NCI-H524 (cell line): ENCODE measurements around the gene NSD1.

Experiments
- DNase-seq, 2 experiments: peaks; one replicate each; lab custom pipeline; 2025; lab: John Stamatoyannopoulos, UW

The NSD1 gene

GRCh38 chr5:177309351-177310191 lies 176.0 kb downstream of the NSD1 start:
- peak; percentile 62 to 66 for DNase-seq

GRCh38 chr5:177310332-177310731 lies 176.8 kb downstream of the NSD1 start:
- no peak for DNase-seq

- DNase-seq, result peak; percentile 73 to 84
Observed at GRCh38 chr5:177310757-177311391, 177.3 kb downstream of the NSD1 start.

GRCh38 chr5:177311392-177311722 lies 177.8 kb downstream of the NSD1 start:
- no peak for DNase-seq

GRCh38 chr5:177311723-177312648 lies 178.4 kb downstream of the NSD1 start, which contains the start of gene MXD3:
MXD3 (minus strand) TSS chr5:177311898; CDS start chr5:177311830, 68 bp downstream.
- DNase-seq, result peak; percentile 93 to 96

GRCh38 chr5:177312649-177313181 lies 179.1 kb downstream of the NSD1 start:
- DNase-seq, result peak; percentile 33 to 50

GRCh38 chr5:177313561-177314259 lies 180.1 kb downstream of the NSD1 start:
- DNase-seq, result no peak

GRCh38 chr5:177314376-177315342 lies 181.1 kb downstream of the NSD1 start:
- DNase-seq, result no peak

GRCh38 chr5:177315411-177315810 lies 181.8 kb downstream of the NSD1 start:
- no peak for DNase-seq

GRCh38 chr5:177316005-177316404 lies 182.4 kb downstream of the NSD1 start:
- DNase-seq, result no peak

- peak; percentile 8 to 76 for DNase-seq
Observed at GRCh38 chr5:177317959-177318377, 184.4 kb downstream of the NSD1 start.

GRCh38 chr5:177319913-177320588 lies 186.5 kb downstream of the NSD1 start:
- no peak for DNase-seq

- no peak for DNase-seq
Observed at GRCh38 chr5:177320879-177321278, 187.3 kb downstream of the NSD1 start.

- DNase-seq, result no peak
Observed at GRCh38 chr5:177325868-177326381, 192.4 kb downstream of the NSD1 start.

- DNase-seq, result no peak
Observed at GRCh38 chr5:177327539-177328522, 194.3 kb downstream of the NSD1 start.

GRCh38 chr5:177328545-177329231 lies 195.1 kb downstream of the NSD1 start:
- DNase-seq, result no peak

GRCh38 chr5:177329883-177330282 lies 196.3 kb downstream of the NSD1 start:
- DNase-seq, result no peak
